Peyer's patch (tissue), 4 donors: Measurements from ENCODE around the gene GDPD5. TPM values are rescaled to one million over a fixed set of nuclear protein-coding genes. Genes with fewer than 3 reads are reported as not detected.

ENCODE experiments used
- DNase-seq, 3 donors: peaks; one replicate each; pipeline ENCODE4 v3.0.0-alpha.2; 2017 to 2019
- H3K27ac ChIP-seq, 4 donors: fragments of 200-600 bp; sonication (generic); one replicate each; pipeline ENCODE4 v1.5.1; 2016 to 2019
- H3K27me3 ChIP-seq, 2 donors: fragments of 200-600 bp; sonication (generic); one replicate each; pipeline ENCODE4 v1.5.1; 2019
- H3K36me3 ChIP-seq, 3 donors: fragments of 200-600 bp; sonication (generic); one replicate each; pipeline ENCODE4 v1.5.1; 2016 to 2019
- H3K4me1 ChIP-seq, 4 donors: fragments of 200-600 bp; sonication (generic); one replicate each; pipeline ENCODE4 v1.5.1; 2016 to 2019
- H3K4me3 ChIP-seq, 4 donors: fragments of 200-600 bp; sonication (generic); 1 replicate in 3 of 4; 2 replicates in 1 of 4; pipeline ENCODE4 v1.5.1; 2016 to 2019; ENCODE audit warnings: mild to moderate bottlenecking in 1 of 4
- H3K9me3 ChIP-seq, 4 donors: fragments of 200-600 bp; sonication (generic); one replicate each; pipeline ENCODE4 v1.5.1; 2016 to 2019; ENCODE audit warnings: mild to moderate bottlenecking in 1 of 4
- CTCF ChIP-seq, 6 experiments: fragments of 450-650 bp in 4 of 6; fragments of 200-600 bp in 2 of 6; sonication (generic) in 1 of 6; IDR thresholded peaks; one replicate each; pipeline ENCODE4 v1.5.1; 2017 to 2019; ENCODE audit warnings: antibody characterized with exemption in 6 of 6, mild to moderate bottlenecking in 3 of 6, moderate library complexity in 1 of 6
- POLR2A ChIP-seq, 2 donors: fragments of 450-650 bp; IDR thresholded peaks; one replicate each; pipeline ENCODE4 v1.5.1; 2017; ENCODE audit warnings: antibody characterized with exemption in 2 of 2, mild to moderate bottlenecking in 2 of 2, moderate library complexity in 2 of 2
- total RNA-seq, 4 donors: library from RNA; depleted of rRNA; stranded (reverse); fragments of >200 nt; gene quantifications; one replicate each; pipeline ENCODE4 v1.1.0, GENCODE V29; 2016

GDPD5 gene
- total RNA-seq, 4 donors from 2014 or later = 2.5 to 48.9 (median 22.2) TPM

GRCh38 chr11:75493626-75494025 lies 32.1 kb downstream of the GDPD5 start:
- Histone ChIP-seq H3K27ac (no peak overlapping the region), H3K27me3 (no peaks in the 10 kb centered on the region), H3K36me3 (no peaks in the 10 kb centered on the region), H3K4me1 (no peaks in the 10 kb centered on the region), H3K4me3 (no peak overlapping the region), H3K9me3 (no peaks in the 10 kb centered on the region)
- DNase-seq = no peak
- no peak for TF ChIP-seq POLR2A (IDR thresholded peaks at IDR 0.05)
- TF ChIP-seq CTCF (IDR thresholded peaks at IDR 0.05) = no peak

DNA sequence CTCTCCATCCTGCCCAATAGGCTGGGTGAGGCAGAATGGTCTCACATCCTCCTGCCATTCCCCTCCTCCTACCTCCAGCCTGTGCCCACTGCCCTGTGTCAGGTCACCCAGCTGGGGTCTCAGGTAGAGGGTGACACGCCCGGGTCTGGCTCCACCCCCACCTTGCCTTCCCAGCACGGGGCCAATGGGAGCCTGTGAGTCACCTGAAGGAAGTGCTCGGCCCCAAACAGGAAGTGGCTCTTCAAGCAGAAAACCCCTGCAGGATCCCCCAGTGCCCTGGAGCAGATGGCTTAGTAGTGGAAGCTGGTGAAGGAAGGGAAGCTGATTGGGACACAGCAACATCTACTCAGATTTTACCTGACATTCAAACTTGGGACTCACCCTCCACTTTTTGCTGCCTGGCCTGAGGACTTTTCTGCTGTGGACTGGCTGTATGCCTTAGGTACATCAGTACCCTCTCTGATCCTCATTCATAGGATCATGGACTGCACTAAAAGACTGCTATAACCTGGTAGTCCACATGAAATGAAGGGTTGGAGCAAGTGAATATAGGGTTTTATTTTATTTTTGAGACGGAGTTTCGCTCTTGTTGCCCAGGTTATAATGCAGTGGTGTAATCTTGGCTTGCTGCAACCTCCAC lies 33.4 kb downstream of the GDPD5 start:
- TF ChIP-seq POLR2A (IDR thresholded peaks at IDR 0.05) (no peak), CTCF (IDR thresholded peaks at IDR 0.05) (no peak)
- Histone ChIP-seq H3K4me3 (no peak overlapping the region), H3K4me1 (no peaks in the 10 kb centered on the region), H3K36me3 (no peaks in the 10 kb centered on the region), H3K27me3 (no peaks in the 10 kb centered on the region), H3K9me3 (no peaks in the 10 kb centered on the region), H3K27ac (peak overlapping the region in 1 of 4 donors; percentile 31)
- DNase-seq = peak in 2 of 3 donors; percentile 59 to 74

DNA sequence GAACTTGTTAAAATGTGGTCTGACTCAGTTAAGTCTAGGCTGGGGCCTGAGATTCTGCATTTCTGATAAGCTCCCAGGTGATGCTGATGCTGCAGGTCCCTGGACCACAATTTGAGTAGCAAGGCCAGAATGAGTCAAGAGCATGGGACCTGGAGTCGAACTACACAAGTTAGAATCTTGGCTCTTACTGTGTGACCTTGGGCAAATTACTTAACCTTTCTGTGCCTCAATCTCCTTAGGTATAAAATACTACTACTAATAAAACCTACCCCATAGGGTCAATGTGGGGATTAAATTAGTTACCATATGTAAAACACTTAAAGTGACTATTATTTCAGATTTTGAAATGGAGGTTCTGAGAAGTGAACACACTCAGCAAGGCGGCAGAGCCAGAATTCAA lies 34.3 kb downstream of the GDPD5 start:
- H3K4me1 ChIP-seq = no peaks in the 10 kb centered on the region
- H3K36me3 ChIP-seq = no peaks in the 10 kb centered on the region
- TF ChIP-seq CTCF (IDR thresholded peaks at IDR 0.05) (no peak), POLR2A (IDR thresholded peaks at IDR 0.05) (no peak)
- H3K4me3 ChIP-seq = no peak overlapping the region
- no peaks in the 10 kb centered on the region for H3K9me3 ChIP-seq
- DNase-seq = no peak
- H3K27me3 ChIP-seq = no peaks in the 10 kb centered on the region
- no peak overlapping the region for H3K27ac ChIP-seq

GRCh38 chr11:75490221-75491181 lies 35.2 kb downstream of the GDPD5 start:
- DNase-seq = no peak
- no peaks in the 10 kb centered on the region for H3K27me3 ChIP-seq
- no peaks in the 10 kb centered on the region for H3K4me1 ChIP-seq
- no peaks in the 10 kb centered on the region for H3K36me3 ChIP-seq
- no peak overlapping the region for H3K27ac ChIP-seq
- no peak overlapping the region for H3K4me3 ChIP-seq
- H3K9me3 ChIP-seq = no peaks in the 10 kb centered on the region
- TF ChIP-seq POLR2A (IDR thresholded peaks at IDR 0.05) = no peak
- no peak for TF ChIP-seq CTCF (IDR thresholded peaks at IDR 0.05)

DNA sequence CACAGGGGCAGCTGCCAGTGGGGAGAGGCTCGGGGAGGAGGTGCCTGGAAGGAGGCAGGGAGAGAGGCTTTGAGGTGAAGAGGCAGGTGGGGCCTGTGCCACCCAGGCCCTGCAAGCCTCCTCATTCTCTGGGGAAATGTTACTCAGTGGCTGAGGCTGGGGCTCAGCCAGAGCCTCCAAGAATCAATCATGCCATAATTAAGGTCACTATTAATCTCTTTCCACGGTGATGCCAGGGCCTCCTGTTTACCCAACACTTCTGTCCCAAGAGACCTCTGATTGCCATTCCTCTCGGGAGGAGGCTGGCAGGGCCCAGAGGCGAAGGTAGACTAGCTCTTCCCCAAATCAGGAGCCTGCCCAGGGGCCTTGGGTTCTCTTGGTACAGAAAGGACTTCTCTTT lies 38.4 kb downstream of the GDPD5 start:
- H3K9me3 ChIP-seq = no peaks in the 10 kb centered on the region
- DNase-seq = no peak
- no peak overlapping the region for H3K27ac ChIP-seq
- no peak overlapping the region for H3K4me3 ChIP-seq
- no peaks in the 10 kb centered on the region for H3K27me3 ChIP-seq
- H3K4me1 ChIP-seq = no peaks in the 10 kb centered on the region
- no peaks in the 10 kb centered on the region for H3K36me3 ChIP-seq
- no peak for TF ChIP-seq POLR2A (IDR thresholded peaks at IDR 0.05)
- TF ChIP-seq CTCF (IDR thresholded peaks at IDR 0.05) = no peak
